Ramos (cell line): ENCODE measurements around the gene COMMD3.
"Not testable (repeated sequence)": the region's sequence is repeated elsewhere in the genome, so short reads cannot be mapped to it uniquely, and the experiment has no call there.

Experiments used
- in situ Hi-C: fragments of 300-500 bp; cut with MboI; formaldehyde crosslinking; loops from one replicate; pipeline ENCODE4 v1.14.3; 2022; ENCODE audit warnings: low sequenced_read_pairs; ENCODE audit not compliant: unreplicated experiment

Gene COMMD3

GRCh38 chr10:22335173-22335933 lies 19.2 kb downstream of the COMMD3 start:
- in situ Hi-C loops = no loop called here

GRCh38 chr10:22338185-22338900 lies 22.2 kb downstream of the COMMD3 start:
- in situ Hi-C loops = no loop called here

- in situ Hi-C loops = no loop called here
These were observed 22.7 kb downstream of the COMMD3 start for GRCh38 chr10:22338931-22339330.

- in situ Hi-C loops = no loop called here
These were observed 23.7 kb downstream of the COMMD3 start for GRCh38 chr10:22339761-22340328.

- in situ Hi-C loops = no loop called here
These were observed 24.4 kb downstream of the COMMD3 start for GRCh38 chr10:22340329-22341189.

GRCh38 chr10:22341190-22341925 lies 25.2 kb downstream of the COMMD3 start:
- in situ Hi-C loops = no loop called here

- in situ Hi-C loops = no loop called here
These were observed 25.7 kb downstream of the COMMD3 start for GRCh38 chr10:22341926-22342196.

GRCh38 chr10:22342421-22342820 lies 26.2 kb downstream of the COMMD3 start:
- in situ Hi-C loops = no loop called here

- in situ Hi-C loops = no loop called here
These were observed 27.5 kb downstream of the COMMD3 start for GRCh38 chr10:22343731-22344130.

GRCh38 chr10:22344249-22344648 lies 28.1 kb downstream of the COMMD3 start:
- in situ Hi-C loops = no loop called here

GRCh38 chr10:22344781-22345300 lies 28.7 kb downstream of the COMMD3 start:
- in situ Hi-C loops = no loop called here

GRCh38 chr10:22345301-22346095 lies 29.3 kb downstream of the COMMD3 start, which contains the start of gene SPAG6:
SPAG6 (plus strand) TSS chr10:22345496; CDS start chr10:22345612, 116 bp downstream.
- in situ Hi-C loops = no loop called here

GRCh38 chr10:22346096-22346661 lies 30.0 kb downstream of the COMMD3 start:
- in situ Hi-C loops = no loop called here

GRCh38 chr10:22349755-22350154 lies 33.6 kb downstream of the COMMD3 start:
- in situ Hi-C loops = no loop called here

- in situ Hi-C loops = no loop called here
These were observed 35.0 kb downstream of the COMMD3 start for GRCh38 chr10:22351131-22351703.

- in situ Hi-C loops = no loop called here
These were observed 40.2 kb downstream of the COMMD3 start for GRCh38 chr10:22356324-22356873.

- in situ Hi-C loops = not testable (repeated sequence)
These were observed 41.6 kb downstream of the COMMD3 start for GRCh38 chr10:22357770-22358169.

GRCh38 chr10:22363305-22363704 lies 47.1 kb downstream of the COMMD3 start:
- in situ Hi-C loops = no loop called here
